ENCODE results near the gene FARP2.

DNA sequence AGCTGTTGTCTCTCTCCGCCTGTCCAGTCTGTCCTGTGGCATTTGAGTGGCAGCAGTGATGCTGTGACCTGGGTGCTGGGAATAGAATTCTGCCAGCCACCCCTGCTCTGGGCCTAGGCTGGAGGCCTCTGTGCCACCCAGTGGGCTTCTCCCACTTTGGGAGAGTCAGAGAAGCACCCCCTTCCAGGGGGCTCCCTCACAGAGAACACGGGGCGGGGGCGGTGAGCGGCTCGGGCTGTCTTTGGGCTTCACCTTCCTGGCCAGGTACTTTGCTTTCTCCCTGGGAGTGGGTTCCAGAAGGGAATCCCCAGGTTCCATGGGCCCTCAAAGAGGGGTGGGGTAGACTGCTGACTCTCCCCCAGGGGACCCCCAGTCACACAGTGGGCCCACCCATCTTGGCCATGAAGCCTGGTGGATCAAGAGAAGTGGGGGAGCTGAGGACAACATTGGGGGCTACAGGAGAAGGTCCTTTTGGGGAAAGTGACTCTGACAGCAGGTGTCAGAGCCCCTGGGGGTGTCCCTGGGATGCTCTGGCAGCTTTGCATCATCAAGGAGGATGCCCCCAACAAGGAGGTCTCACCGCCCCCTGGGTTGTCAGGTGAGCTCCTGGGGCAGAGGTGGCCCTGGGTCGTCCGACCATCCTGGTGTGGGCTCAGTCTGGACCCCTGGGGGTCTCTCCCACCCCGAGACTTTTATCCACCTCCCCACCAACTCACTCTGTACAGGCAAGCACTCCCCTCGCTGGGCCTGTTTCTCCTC, 183.7 kb downstream of the FARP2 start:
- TF ChIP-seq, protein P1, sequence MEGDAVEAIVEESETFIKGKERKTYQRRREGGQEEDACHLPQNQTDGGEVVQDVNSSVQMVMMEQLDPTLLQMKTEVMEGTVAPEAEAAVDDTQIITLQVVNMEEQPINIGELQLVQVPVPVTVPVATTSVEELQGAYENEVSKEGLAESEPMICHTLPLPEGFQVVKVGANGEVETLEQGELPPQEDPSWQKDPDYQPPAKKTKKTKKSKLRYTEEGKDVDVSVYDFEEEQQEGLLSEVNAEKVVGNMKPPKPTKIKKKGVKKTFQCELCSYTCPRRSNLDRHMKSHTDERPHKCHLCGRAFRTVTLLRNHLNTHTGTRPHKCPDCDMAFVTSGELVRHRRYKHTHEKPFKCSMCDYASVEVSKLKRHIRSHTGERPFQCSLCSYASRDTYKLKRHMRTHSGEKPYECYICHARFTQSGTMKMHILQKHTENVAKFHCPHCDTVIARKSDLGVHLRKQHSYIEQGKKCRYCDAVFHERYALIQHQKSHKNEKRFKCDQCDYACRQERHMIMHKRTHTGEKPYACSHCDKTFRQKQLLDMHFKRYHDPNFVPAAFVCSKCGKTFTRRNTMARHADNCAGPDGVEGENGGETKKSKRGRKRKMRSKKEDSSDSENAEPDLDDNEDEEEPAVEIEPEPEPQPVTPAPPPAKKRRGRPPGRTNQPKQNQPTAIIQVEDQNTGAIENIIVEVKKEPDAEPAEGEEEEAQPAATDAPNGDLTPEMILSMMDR (conservative IDR thresholded peaks at IDR 0.05 in 1 of 2, IDR thresholded peaks at IDR 0.05 in 1 of 2; ENCODE audit: low read depth in 1 of 2, low read length in 2 of 2): no peak
- TF ChIP-seq EZH2 (IDR thresholded peaks at IDR 0.05; ENCODE audit: low read length, missing control alignments): no peak
